ENCODE results near the gene SLC24A5.

Gene SLC24A5

GRCh38 chr15:48132874-48133273, 12.1 kb downstream of the SLC24A5 start:
- no peaks in the 10 kb centered on the region for H3K9me3 Mint-ChIP-seq
- peaks cover 3% of the 10 kb centered on the region for H3K4me1 Mint-ChIP-seq
- H3K36me3 Mint-ChIP-seq (ENCODE audit: low read depth): no peaks in the 10 kb centered on the region
- H3K27me3 Mint-ChIP-seq (ENCODE audit: low read depth): no peaks in the 10 kb centered on the region
- TF ChIP-seq CTCF (IDR thresholded peaks at IDR 0.05; ENCODE audit: unreplicated experiment in 3 of 3): no peak
- H3K4me3 Mint-ChIP-seq: no peak overlapping the region
- no peak overlapping the region for H3K27ac Mint-ChIP-seq

- H3K36me3 Mint-ChIP-seq (ENCODE audit: low read depth): peaks cover 19% of the 10 kb centered on the region
- no peaks in the 10 kb centered on the region for H3K27me3 Mint-ChIP-seq (ENCODE audit: low read depth)
- H3K4me1 Mint-ChIP-seq: peaks cover 23% of the 10 kb centered on the region
- TF ChIP-seq CTCF (IDR thresholded peaks at IDR 0.05; ENCODE audit: unreplicated experiment in 3 of 3): no peak
- H3K4me3 Mint-ChIP-seq: no peak overlapping the region
- H3K9me3 Mint-ChIP-seq: no peaks in the 10 kb centered on the region
- peak overlapping the region in 1 of 3 experiments; percentile 22 for H3K27ac Mint-ChIP-seq
Observed at GRCh38 chr15:48143856-48144255, 23.1 kb downstream of the SLC24A5 start.

DNA sequence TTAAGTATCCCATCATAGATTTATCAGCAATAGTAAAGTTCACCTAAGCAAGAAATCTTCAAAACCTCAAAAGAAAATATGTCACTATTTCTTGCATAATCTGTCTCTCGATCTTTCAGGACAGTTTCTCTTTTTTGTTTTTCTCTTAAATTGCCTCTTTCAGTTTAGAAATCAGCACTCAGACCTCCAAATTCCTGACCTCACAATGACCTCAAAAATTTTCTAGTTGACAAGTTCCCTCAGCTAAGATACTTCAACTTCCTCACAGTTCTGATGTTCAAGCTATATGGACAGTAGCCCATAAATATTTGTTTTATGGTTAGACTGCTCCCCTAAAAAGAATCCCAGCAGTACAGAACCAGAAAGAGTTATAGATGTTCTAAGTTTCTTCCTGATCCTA, 24.1 kb downstream of the SLC24A5 start:
- H3K4me1 Mint-ChIP-seq: peaks cover 23% of the 10 kb centered on the region
- no peaks in the 10 kb centered on the region for H3K9me3 Mint-ChIP-seq
- H3K27ac Mint-ChIP-seq: peak overlapping the region; percentile 9 to 53 (median 17)
- no peak overlapping the region for H3K4me3 Mint-ChIP-seq
- TF ChIP-seq CTCF (IDR thresholded peaks at IDR 0.05; ENCODE audit: unreplicated experiment in 3 of 3): no peak
- no peaks in the 10 kb centered on the region for H3K27me3 Mint-ChIP-seq (ENCODE audit: low read depth)
- peaks cover 27% of the 10 kb centered on the region for H3K36me3 Mint-ChIP-seq (ENCODE audit: low read depth)

DNA sequence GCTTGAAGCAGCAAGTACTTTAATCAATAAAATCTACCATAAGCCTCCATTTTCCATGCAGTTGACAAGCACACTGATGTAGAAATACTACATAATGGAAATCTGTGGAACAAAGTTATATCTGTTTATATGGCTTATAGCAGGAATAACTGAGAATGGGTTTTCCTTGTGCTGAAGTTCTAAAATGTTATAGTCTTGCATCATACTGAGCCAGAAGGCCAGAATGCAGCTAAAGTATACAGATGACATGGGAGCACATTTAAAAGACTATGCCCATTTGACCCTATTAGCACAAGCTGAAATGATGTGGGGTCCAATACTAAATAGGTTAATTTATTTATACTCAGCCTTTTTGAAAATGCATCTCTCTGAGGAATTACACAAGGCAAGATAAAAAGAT, 25.1 kb downstream of the SLC24A5 start:
- peak overlapping the region in 1 of 3 experiments; percentile 53 for H3K27ac Mint-ChIP-seq
- H3K9me3 Mint-ChIP-seq: no peaks in the 10 kb centered on the region
- peaks cover 23% of the 10 kb centered on the region for H3K4me1 Mint-ChIP-seq
- H3K27me3 Mint-ChIP-seq (ENCODE audit: low read depth): no peaks in the 10 kb centered on the region
- H3K36me3 Mint-ChIP-seq (ENCODE audit: low read depth): peaks cover 31% of the 10 kb centered on the region
- H3K4me3 Mint-ChIP-seq: no peak overlapping the region
- no peak for TF ChIP-seq CTCF (IDR thresholded peaks at IDR 0.05; ENCODE audit: unreplicated experiment in 3 of 3)

GRCh38 chr15:48147358-48147757, 26.6 kb downstream of the SLC24A5 start:
- no peaks in the 10 kb centered on the region for H3K27me3 Mint-ChIP-seq (ENCODE audit: low read depth)
- H3K9me3 Mint-ChIP-seq: no peaks in the 10 kb centered on the region
- no peak for TF ChIP-seq CTCF (IDR thresholded peaks at IDR 0.05; ENCODE audit: unreplicated experiment in 3 of 3)
- no peak overlapping the region for H3K4me3 Mint-ChIP-seq
- peaks cover 35% of the 10 kb centered on the region for H3K36me3 Mint-ChIP-seq (ENCODE audit: low read depth)
- peaks cover 23% of the 10 kb centered on the region for H3K4me1 Mint-ChIP-seq
- no peak overlapping the region for H3K27ac Mint-ChIP-seq

- H3K27ac Mint-ChIP-seq: no peak overlapping the region
- H3K4me3 Mint-ChIP-seq: no peak overlapping the region
- no peak for TF ChIP-seq CTCF (IDR thresholded peaks at IDR 0.05; ENCODE audit: unreplicated experiment in 3 of 3)
- H3K27me3 Mint-ChIP-seq (ENCODE audit: low read depth): no peaks in the 10 kb centered on the region
- peaks cover 9% of the 10 kb centered on the region for H3K4me1 Mint-ChIP-seq
- no peaks in the 10 kb centered on the region for H3K9me3 Mint-ChIP-seq
- H3K36me3 Mint-ChIP-seq (ENCODE audit: low read depth): peaks cover 43% of the 10 kb centered on the region
Observed at GRCh38 chr15:48149858-48150257, 29.1 kb downstream of the SLC24A5 start.
